HCT116 (cell line): ENCODE measurements around the gene TRIM38. TPM values are rescaled to one million over a fixed set of nuclear protein-coding genes. Genes with fewer than 3 reads are reported as not detected.

Source experiments
- ATAC-seq: fragments of 200-7000 bp; cut with Tn5 transposase; 2 replicates; pipeline ENCODE4 v1.9.1; 2020; ENCODE audit warnings: mild to moderate bottlenecking, moderate library complexity
- BruUV-seq: library from RNA; stranded (reverse); fragments of 400-500 nt; replicated peaks from 2 replicates; lab custom pipeline; 2021; lab: Mats Ljungman, UMichigan
- CTCF ChIA-PET: fragments of 300-600 bp; sonication (Branson Sonifier 250); formaldehyde crosslinking; loops from one replicate; lab custom pipeline; 2021; ENCODE audit warnings: antibody characterized with exemption; lab: Charles Lee
- POLR2A ChIA-PET: fragments of 300-600, 350-600 bp; sonication (Branson Sonifier 250); formaldehyde crosslinking; loops from one replicate; lab custom pipeline; 2021; ENCODE audit warnings: antibody characterized with exemption; lab: Charles Lee
- RAD21 ChIA-PET, 2 experiments: fragments of 300-600 bp; sonication (Branson Sonifier 250); formaldehyde crosslinking; loops; one replicate each; lab custom pipeline; 2023; ENCODE audit warnings: low total read pairs in 2 of 2; ENCODE audit not compliant: uncharacterized antibody in 2 of 2, unreplicated experiment in 2 of 2, low non-redundant PET in 1 of 2; lab: Charles Lee
- DNase-seq: peaks from one replicate; pipeline ENCODE4 v3.0.0-alpha.2; 2010; ENCODE audit warnings: low read depth, low spot score
- H2AFZ ChIP-seq: fragments of 200-600 bp; shearing (Covaris generic), sonication (generic); 2 replicates; pipeline ENCODE4 v1.6.1; 2017; ENCODE audit warnings: low read depth, mixed run types, mixed read lengths, antibody characterized with exemption, low read length; ENCODE audit not compliant: poor library complexity, severe bottlenecking
- H3K27ac ChIP-seq: 2 replicates; pipeline ENCODE4 v1.5.1; 2012; ENCODE audit warnings: low read depth, low read length
- H3K27me3 ChIP-seq: fragments of 200-600 bp; sonication (generic); 2 replicates; pipeline ENCODE4 v1.6.1; 2016; ENCODE audit warnings: mixed run types, low read length, mixed read lengths; ENCODE audit not compliant: insufficient read depth
- H3K36me3 ChIP-seq, 2 experiments: fragments of 200-500 bp in 1 of 2; fragments of 200-600 bp in 1 of 2; sonication (Bioruptor generic) in 1 of 2; sonication (generic) in 1 of 2; 2 replicates each; pipeline versions ENCODE4 v1.5.1 to v1.6.1; 2014 to 2016; ENCODE audit warnings: low read length in 2 of 2, inconsistent platforms in 1 of 2, mixed read lengths in 1 of 2, mixed run types in 1 of 2; ENCODE audit not compliant: insufficient read depth in 2 of 2, control insufficient read depth in 1 of 2
- H3K4me1 ChIP-seq, 2 experiments: fragments of 200-600 bp in 1 of 2; sonication (generic) in 1 of 2; 2 replicates each; pipeline versions ENCODE4 v1.5.1 to v1.6.1; 2012 to 2017; ENCODE audit warnings: low read length in 2 of 2, inconsistent platforms in 1 of 2, mild to moderate bottlenecking in 1 of 2, mixed read lengths in 1 of 2, mixed run types in 1 of 2, moderate library complexity in 1 of 2; ENCODE audit not compliant: insufficient read depth in 2 of 2, control insufficient read depth in 1 of 2
- H3K4me2 ChIP-seq: fragments of 200-600 bp; sonication (generic); 2 replicates; pipeline ENCODE4 v1.6.1; 2017; ENCODE audit warnings: mixed run types, low read length, mixed read lengths
- H3K4me3 ChIP-seq, 2 experiments: fragments of 200-600 bp in 1 of 2; sonication (generic) in 1 of 2; replicated peaks in 1 of 2; 2 replicates each; pipeline ENCODE4 v1.5.1; 2011 to 2016; ENCODE audit warnings: low read length in 2 of 2, control low read depth in 1 of 2, low read depth in 1 of 2, mild to moderate bottlenecking in 1 of 2, mixed read lengths in 1 of 2, mixed run types in 1 of 2
- H3K79me2 ChIP-seq: fragments of 200-600 bp; sonication (generic); 2 replicates; pipeline ENCODE4 v1.6.1; 2017; ENCODE audit warnings: mild to moderate bottlenecking, mixed run types, low read length, moderate library complexity, mixed read lengths; ENCODE audit not compliant: insufficient read depth
- H3K9ac ChIP-seq: fragments of 200-600 bp; sonication (generic); 2 replicates; pipeline ENCODE4 v1.6.1; 2016; ENCODE audit warnings: low read length, mixed read lengths
- H3K9me2 ChIP-seq: fragments of 200-600 bp; sonication (generic), shearing (Covaris generic); 2 replicates; pipeline ENCODE4 v1.6.1; 2017; ENCODE audit warnings: mixed run types, mild to moderate bottlenecking, moderate library complexity; ENCODE audit not compliant: insufficient read depth
- H3K9me3 ChIP-seq, 2 experiments: fragments of 200-500 bp in 1 of 2; fragments of 200-600 bp in 1 of 2; sonication (Bioruptor generic) in 1 of 2; sonication (generic) in 1 of 2; 2 replicates each; pipeline ENCODE4 v1.6.1; 2014 to 2017; ENCODE audit warnings: low read length in 2 of 2, mixed read lengths in 2 of 2, inconsistent platforms in 1 of 2, low read depth in 1 of 2, mild to moderate bottlenecking in 1 of 2, mixed run types in 1 of 2, moderate library complexity in 1 of 2; ENCODE audit not compliant: control insufficient read depth in 1 of 2, insufficient read depth in 1 of 2
- H4K20me1 ChIP-seq: fragments of 200-600 bp; sonication (generic), shearing (Covaris generic); 2 replicates; pipeline ENCODE4 v1.6.1; 2017; ENCODE audit warnings: mixed run types, mild to moderate bottlenecking, moderate library complexity; ENCODE audit not compliant: insufficient read depth
- CTCF ChIP-seq, 3 experiments: fragments of 200-600 bp in 1 of 3; sonication (generic) in 1 of 3; IDR thresholded peaks in 2 of 3; conservative IDR thresholded peaks in 1 of 3; 2 replicates each; pipeline ENCODE4 v1.5.1; 2012 to 2017; ENCODE audit warnings: low read depth in 2 of 3, low read length in 2 of 3, antibody characterized with exemption in 1 of 3, borderline replicate concordance in 1 of 3, control low read depth in 1 of 3, mild to moderate bottlenecking in 1 of 3, mixed read lengths in 1 of 3, mixed run types in 1 of 3, moderate library complexity in 1 of 3; ENCODE audit not compliant: insufficient read depth in 1 of 3
- YY1 ChIP-seq: IDR thresholded peaks from 2 replicates; pipeline ENCODE4 v1.6.1; 2011; ENCODE audit warnings: low read length, low read depth, moderate library complexity, mild to moderate bottlenecking; ENCODE audit not compliant: insufficient replicate concordance; ENCODE audit errors: extremely low read depth
- intact Hi-C: fragments of 100-400 bp; cut with micrococcal nuclease; formaldehyde crosslinking; loops from 2 replicates; pipeline ENCODE4 v1.10.0; 2022
- total RNA-seq: library from RNA; stranded (reverse); gene quantifications from one replicate; pipeline ENCODE4 v1.2.1, GENCODE V29; 2021; ENCODE audit not compliant: unreplicated experiment
- TF ChIP-seq, protein P1 (sequence below): IDR thresholded peaks from 2 replicates; pipeline ENCODE4 v1.6.1; 2011; ENCODE audit warnings: mild to moderate bottlenecking, low read length, moderate library complexity; ENCODE audit not compliant: insufficient replicate concordance; ENCODE audit errors: extremely low read depth

TRIM38 gene
- total RNA-seq, 1 experiment from 2014 or later: 9.6 TPM

DNA sequence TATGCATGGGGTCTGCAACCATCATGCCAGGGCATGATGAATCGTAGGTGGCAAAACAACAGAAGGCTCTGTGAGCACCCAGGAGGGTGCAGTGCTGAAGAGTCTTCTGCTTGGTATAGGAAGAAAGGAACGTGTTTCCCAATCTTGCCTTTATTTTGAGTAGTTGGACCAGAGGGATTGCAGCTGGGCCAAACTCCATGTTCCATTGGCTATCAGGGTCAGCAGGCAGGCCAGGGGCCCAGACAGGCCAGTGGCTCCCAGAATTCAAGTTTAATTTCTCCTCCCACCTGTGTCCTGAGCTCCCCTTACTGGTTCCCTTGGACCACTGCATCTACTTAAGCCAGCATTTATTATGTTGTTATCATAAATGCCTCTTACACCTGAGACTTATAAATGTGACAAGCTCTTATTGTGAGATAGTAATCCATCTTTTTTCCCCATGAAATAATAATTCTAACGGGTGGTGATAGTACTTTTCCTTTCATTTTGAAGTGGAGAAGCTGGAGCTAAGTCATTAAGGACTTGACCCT is 918 bp upstream of the TRIM38 start:
- Histone ChIP-seq H3K9me3 (peaks cover 3 to 7% of the 10 kb centered on the region in 2 experiments; a peak in 2 of 4 replicates), H3K9ac (peak overlapping the region; percentile 66), H3K36me3 (peaks cover 5 to 6% of the 10 kb centered on the region in 2 experiments; a peak in 3 of 4 replicates), H3K4me2 (peak overlapping the region; percentile 82), H2AFZ (peak overlapping the region; percentile 95), H4K20me1 (no peaks in the 10 kb centered on the region), H3K79me2 (no peaks in the 10 kb centered on the region)
- ChIA-PET POLR2A (interaction anchor here (1.1 to 1.7 kb wide), 4 partner anchors 9 to 60 kb away, joined by 4 to 5 read pairs (median 4); a partner anchor contains a TSS), CTCF (interaction anchor here (2.1 kb wide), 1 partner anchor 31 kb away, joined by 15 read pairs; no protein-coding TSS in a partner anchor)
- ATAC-seq: peak; percentile 54
- no peak for TF ChIP-seq YY1
- peak in 1 of 3 experiments; percentile 10; a peak in 1 of 6 replicates for TF ChIP-seq CTCF (IDR thresholded peaks at IDR 0.05 in 2 of 3, conservative IDR thresholded peaks at IDR 0.05 in 1 of 3; ENCODE audit: borderline replicate concordance in 1 of 3, insufficient read depth in 1 of 3, low read depth in 2 of 3, low read length in 2 of 3)
- TF ChIP-seq, protein P1, sequence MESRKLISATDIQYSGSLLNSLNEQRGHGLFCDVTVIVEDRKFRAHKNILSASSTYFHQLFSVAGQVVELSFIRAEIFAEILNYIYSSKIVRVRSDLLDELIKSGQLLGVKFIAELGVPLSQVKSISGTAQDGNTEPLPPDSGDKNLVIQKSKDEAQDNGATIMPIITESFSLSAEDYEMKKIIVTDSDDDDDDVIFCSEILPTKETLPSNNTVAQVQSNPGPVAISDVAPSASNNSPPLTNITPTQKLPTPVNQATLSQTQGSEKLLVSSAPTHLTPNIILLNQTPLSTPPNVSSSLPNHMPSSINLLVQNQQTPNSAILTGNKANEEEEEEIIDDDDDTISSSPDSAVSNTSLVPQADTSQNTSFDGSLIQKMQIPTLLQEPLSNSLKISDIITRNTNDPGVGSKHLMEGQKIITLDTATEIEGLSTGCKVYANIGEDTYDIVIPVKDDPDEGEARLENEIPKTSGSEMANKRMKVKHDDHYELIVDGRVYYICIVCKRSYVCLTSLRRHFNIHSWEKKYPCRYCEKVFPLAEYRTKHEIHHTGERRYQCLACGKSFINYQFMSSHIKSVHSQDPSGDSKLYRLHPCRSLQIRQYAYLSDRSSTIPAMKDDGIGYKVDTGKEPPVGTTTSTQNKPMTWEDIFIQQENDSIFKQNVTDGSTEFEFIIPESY: no peak
- TF ChIP-seq, all 23 proteins: peak for 1
- peaks cover 18 to 29% of the 10 kb centered on the region in 2 experiments for H3K4me1 ChIP-seq
- H3K27ac ChIP-seq: peak overlapping the region; percentile 57
- no TSS peak for BruUV-seq
- intact Hi-C loops: no loop called here
- RAD21 ChIA-PET: no interaction called here
- no peaks in the 10 kb centered on the region for H3K27me3 ChIP-seq
- no peaks in the 10 kb centered on the region for H3K9me2 ChIP-seq
- DNase-seq: no peak
- peak overlapping the region in 1 of 2 experiments; percentile 63; a peak in 2 of 4 replicates for H3K4me3 ChIP-seq
